Measurements from ENCODE around the gene ILKAP. TPM values are rescaled to one million over a fixed set of nuclear protein-coding genes. Genes with fewer than 3 reads are reported as not detected.

The ILKAP gene
- total and polyA plus RNA-seq, 2 donors (not counting 1 experiment from before 2014, with no cell fraction given) = 82.5 to 98.6 TPM

DNA sequence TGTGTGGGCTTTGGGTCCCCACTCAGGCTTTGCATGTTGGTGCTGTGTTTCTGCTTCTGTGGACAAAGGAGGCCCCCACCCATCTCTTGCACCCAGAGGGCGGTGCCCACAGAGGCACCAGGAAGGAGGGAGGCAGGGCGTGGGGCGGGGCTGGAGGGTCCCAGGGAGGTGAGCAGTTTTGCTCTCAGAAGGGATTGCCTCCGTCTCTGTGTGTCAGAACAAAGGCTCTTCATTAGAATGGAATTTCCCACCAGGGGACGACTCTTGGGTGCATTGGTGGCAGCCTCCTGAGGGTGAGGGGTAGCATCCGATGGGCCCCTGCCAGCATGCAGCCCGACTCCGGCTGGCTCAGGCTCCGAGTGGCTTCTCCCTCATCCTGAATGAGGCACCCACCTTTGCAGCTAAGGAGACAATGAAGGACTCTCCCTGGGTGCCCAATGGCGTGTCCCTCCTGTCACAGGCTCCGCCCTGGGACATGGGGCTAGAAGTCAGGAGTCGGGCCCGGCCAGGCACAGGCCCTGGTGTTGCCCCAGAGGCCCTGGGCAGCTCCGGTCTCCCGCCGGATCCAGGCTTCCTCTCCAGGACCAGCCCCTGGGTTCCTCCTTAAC, 51.8 kb downstream of the ILKAP start:
- Histone ChIP-seq H2AFZ (ENCODE audit: insufficient read depth, low read depth, low read length, poor library complexity, severe bottlenecking) (no peak overlapping the region), H3K27ac (ENCODE audit: low read length in 2 of 2) (no peak overlapping the region), H3K4me3 (ENCODE audit: control extremely low read depth in 1 of 5, extremely low read depth in 1 of 5, insufficient read depth in 1 of 5, low read depth in 2 of 5, low read length in 4 of 5) (no peak overlapping the region), H3K36me3 (replicated peaks in 1 of 2; ENCODE audit: control extremely low read depth in 1 of 2, control insufficient read depth in 1 of 2, extremely low read depth in 1 of 2, insufficient read depth in 2 of 2, low read length in 1 of 2) (no peaks in the 10 kb centered on the region), H3K9me3 (ENCODE audit: control extremely low read depth in 1 of 3, control insufficient read depth in 2 of 3, insufficient read depth in 1 of 3, low read length in 2 of 3) (peaks cover 0 to 10% (median 0%) of the 10 kb centered on the region in 3 donors), H3K27me3 (replicated peaks in 1 of 4; ENCODE audit: control extremely low read depth in 1 of 4, control insufficient read depth in 3 of 4, insufficient read depth in 4 of 4, low read length in 3 of 4) (no peaks in the 10 kb centered on the region), H4K20me1 (ENCODE audit: control insufficient read depth, insufficient read depth, low read length, poor library complexity, severe bottlenecking) (no peaks in the 10 kb centered on the region), H3K9ac (ENCODE audit: low read length) (no peak overlapping the region), H3K79me2 (ENCODE audit: control insufficient read depth, insufficient read depth, low read length) (no peaks in the 10 kb centered on the region), H3K4me2 (replicated peaks; ENCODE audit: low read depth, low read length, poor library complexity, severe bottlenecking) (no peak overlapping the region), H3K4me1 (ENCODE audit: control insufficient read depth in 2 of 2, insufficient read depth in 2 of 2, low read length in 2 of 2) (no peaks in the 10 kb centered on the region)
- no peak overlapping the region for H3K4me3 Mint-ChIP-seq
- no peak overlapping the region for H3K27ac Mint-ChIP-seq
- intact Hi-C loops (cut with micrococcal nuclease) = no loop called here
- DNase-seq (no peak), ATAC-seq (ENCODE audit: low read depth) (no peak)
- ChIA-PET CTCF (interaction anchor here (1.9 kb wide), 1 partner anchor 9 kb away, joined by 4 read pairs; no protein-coding TSS in a partner anchor), POLR2A (interaction anchor here (0.6 kb wide), 1 partner anchor 9 kb away, joined by 4 read pairs; no protein-coding TSS in a partner anchor)
- H3K4me1 Mint-ChIP-seq = no peaks in the 10 kb centered on the region
- WGBS (ENCODE audit: insufficient coverage) = 92% methylated on average over 12 of the region's 16 CpGs
- no peaks in the 10 kb centered on the region for H3K27me3 Mint-ChIP-seq
- TF ChIP-seq EZH2 (IDR thresholded peaks at IDR 0.05; ENCODE audit: borderline replicate concordance, insufficient read depth, low read depth, low read length, poor library complexity, severe bottlenecking) = no peak
- TF ChIP-seq, protein P1, sequence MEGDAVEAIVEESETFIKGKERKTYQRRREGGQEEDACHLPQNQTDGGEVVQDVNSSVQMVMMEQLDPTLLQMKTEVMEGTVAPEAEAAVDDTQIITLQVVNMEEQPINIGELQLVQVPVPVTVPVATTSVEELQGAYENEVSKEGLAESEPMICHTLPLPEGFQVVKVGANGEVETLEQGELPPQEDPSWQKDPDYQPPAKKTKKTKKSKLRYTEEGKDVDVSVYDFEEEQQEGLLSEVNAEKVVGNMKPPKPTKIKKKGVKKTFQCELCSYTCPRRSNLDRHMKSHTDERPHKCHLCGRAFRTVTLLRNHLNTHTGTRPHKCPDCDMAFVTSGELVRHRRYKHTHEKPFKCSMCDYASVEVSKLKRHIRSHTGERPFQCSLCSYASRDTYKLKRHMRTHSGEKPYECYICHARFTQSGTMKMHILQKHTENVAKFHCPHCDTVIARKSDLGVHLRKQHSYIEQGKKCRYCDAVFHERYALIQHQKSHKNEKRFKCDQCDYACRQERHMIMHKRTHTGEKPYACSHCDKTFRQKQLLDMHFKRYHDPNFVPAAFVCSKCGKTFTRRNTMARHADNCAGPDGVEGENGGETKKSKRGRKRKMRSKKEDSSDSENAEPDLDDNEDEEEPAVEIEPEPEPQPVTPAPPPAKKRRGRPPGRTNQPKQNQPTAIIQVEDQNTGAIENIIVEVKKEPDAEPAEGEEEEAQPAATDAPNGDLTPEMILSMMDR (IDR thresholded peaks at IDR 0.05) = no peak
- no peaks in the 10 kb centered on the region for H3K9me3 Mint-ChIP-seq (ENCODE audit: insufficient read depth)

DNA sequence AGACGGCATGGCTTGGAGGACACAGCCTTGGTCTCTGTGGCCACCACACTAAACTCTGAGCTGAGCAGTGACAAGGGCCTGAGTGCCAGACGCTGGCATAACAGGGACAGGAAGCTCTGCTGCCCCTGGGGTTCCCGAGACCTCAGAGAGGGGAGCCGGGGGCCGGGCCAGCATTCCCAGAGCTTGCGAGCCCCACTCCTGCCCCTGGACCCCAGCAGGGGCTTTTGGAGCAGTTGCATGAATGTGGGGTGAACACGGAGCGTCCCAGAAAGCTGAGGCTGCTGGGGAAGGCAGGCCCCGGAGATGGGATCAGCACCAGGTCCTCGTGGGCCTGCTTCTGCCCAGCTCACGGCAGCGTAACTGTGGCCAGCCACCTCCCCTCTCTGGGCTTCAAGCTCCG, 52.3 kb downstream of the ILKAP start:
- intact Hi-C loops (cut with micrococcal nuclease) = no loop called here
- Mint-ChIP-seq H3K4me1 (no peaks in the 10 kb centered on the region), H3K4me3 (no peak overlapping the region), H3K9me3 (ENCODE audit: insufficient read depth) (no peaks in the 10 kb centered on the region), H3K27me3 (no peaks in the 10 kb centered on the region), H3K27ac (no peak overlapping the region)
- no peaks in the 10 kb centered on the region for H3K79me2 ChIP-seq (ENCODE audit: control insufficient read depth, insufficient read depth, low read length)
- TF ChIP-seq EZH2 (IDR thresholded peaks at IDR 0.05; ENCODE audit: borderline replicate concordance, insufficient read depth, low read depth, low read length, poor library complexity, severe bottlenecking) = no peak
- TF ChIP-seq, protein P1 (IDR thresholded peaks at IDR 0.05) = no peak
- H3K27me3 ChIP-seq (replicated peaks in 1 of 4; ENCODE audit: control extremely low read depth in 1 of 4, control insufficient read depth in 3 of 4, insufficient read depth in 4 of 4, low read length in 3 of 4) = no peaks in the 10 kb centered on the region
- WGBS (ENCODE audit: insufficient coverage) = 85% methylated on average over 11 of the region's 13 CpGs
- ChIA-PET POLR2A (no interaction called here), CTCF (interaction anchor here (1.9 kb wide), 1 partner anchor 9 kb away, joined by 4 read pairs; no protein-coding TSS in a partner anchor)
- no peaks in the 10 kb centered on the region for H4K20me1 ChIP-seq (ENCODE audit: control insufficient read depth, insufficient read depth, low read length, poor library complexity, severe bottlenecking)
- H3K4me1 ChIP-seq (ENCODE audit: control insufficient read depth in 2 of 2, insufficient read depth in 2 of 2, low read length in 2 of 2) = no peaks in the 10 kb centered on the region
- DNase-seq (no peak), ATAC-seq (ENCODE audit: low read depth) (no peak)
- H3K4me2 ChIP-seq (replicated peaks; ENCODE audit: low read depth, low read length, poor library complexity, severe bottlenecking) = no peak overlapping the region
- H3K36me3 ChIP-seq (replicated peaks in 1 of 2; ENCODE audit: control extremely low read depth in 1 of 2, control insufficient read depth in 1 of 2, extremely low read depth in 1 of 2, insufficient read depth in 2 of 2, low read length in 1 of 2) = no peaks in the 10 kb centered on the region
- no peak overlapping the region for H2AFZ ChIP-seq (ENCODE audit: insufficient read depth, low read depth, low read length, poor library complexity, severe bottlenecking)
- H3K4me3 ChIP-seq (ENCODE audit: control extremely low read depth in 1 of 5, extremely low read depth in 1 of 5, insufficient read depth in 1 of 5, low read depth in 2 of 5, low read length in 4 of 5) = no peak overlapping the region
- H3K27ac ChIP-seq (ENCODE audit: low read length in 2 of 2) = no peak overlapping the region
- H3K9ac ChIP-seq (ENCODE audit: low read length) = no peak overlapping the region
- H3K9me3 ChIP-seq (ENCODE audit: control extremely low read depth in 1 of 3, control insufficient read depth in 2 of 3, insufficient read depth in 1 of 3, low read length in 2 of 3) = peaks cover 0 to 10% (median 0%) of the 10 kb centered on the region in 3 donors
